MG63 (cell line): ENCODE data around the gene SSB. TPM values are rescaled to one million over a fixed set of nuclear protein-coding genes. Genes with fewer than 3 reads are reported as not detected.
"Not testable (repeated sequence)": the region's sequence is repeated elsewhere in the genome, so short reads cannot be mapped to it uniquely, and the experiment has no call there.

Experiments used
- DNase-seq: peaks from one replicate; pipeline ENCODE4 v3.0.0-alpha.2; 2020
- H3K27me3 ChIP-seq: fragments of 250-450 bp; sonication (Bioruptor Pico); 2 replicates; pipeline ENCODE4 v1.5.1; 2020; ENCODE audit warnings: mild to moderate bottlenecking, moderate library complexity
- H3K36me3 ChIP-seq: fragments of 250-450 bp; sonication (Bioruptor Pico); 2 replicates; pipeline ENCODE4 v1.5.1; 2020; ENCODE audit warnings: mild to moderate bottlenecking, moderate library complexity
- H3K4me3 ChIP-seq: fragments of 250-450 bp; sonication (Bioruptor Pico); 2 replicates; pipeline ENCODE4 v1.5.1; 2020; ENCODE audit warnings: mild to moderate bottlenecking, moderate library complexity
- H3K9me3 ChIP-seq: fragments of 250-450 bp; sonication (Bioruptor Pico); 2 replicates; pipeline ENCODE4 v1.5.1; 2020; ENCODE audit warnings: mild to moderate bottlenecking, moderate library complexity
- total RNA-seq: library from RNA; depleted of rRNA; stranded (reverse); fragments of >200 nt; shearing (Covaris generic); gene quantifications from 2 replicates; pipeline ENCODE4 v1.2.3, GENCODE V29; 2014; ENCODE audit warnings: low replicate concordance

The SSB gene
- total RNA-seq, 1 experiment from 2014 or later: 101 TPM

DNA sequence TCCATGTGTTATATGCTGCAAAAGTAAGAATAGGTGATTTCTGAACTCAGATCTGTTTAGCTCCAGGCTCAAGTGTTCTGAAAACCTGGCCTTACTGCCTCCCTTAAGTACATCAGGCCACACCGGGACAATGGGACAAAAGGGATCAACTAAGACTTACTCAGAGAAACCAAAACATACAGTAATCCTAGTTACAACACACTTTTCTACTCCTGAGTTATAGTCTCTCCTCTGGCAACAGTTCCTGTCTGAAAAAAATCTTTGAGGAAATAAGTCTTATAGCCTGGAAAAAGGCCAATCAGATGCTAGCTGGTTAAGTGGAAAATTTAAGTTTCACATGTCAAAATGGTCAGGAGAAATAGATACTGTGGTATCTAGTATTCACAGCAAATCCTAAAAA, 20.4 kb downstream of the SSB start:
- no peaks in the 10 kb centered on the region for H3K27me3 ChIP-seq
- H3K36me3 ChIP-seq: peaks cover 62% of the 10 kb centered on the region
- no peak for DNase-seq
- H3K9me3 ChIP-seq: peaks cover 8% of the 10 kb centered on the region
- H3K4me3 ChIP-seq: no peak overlapping the region

GRCh38 chr2:169820101-169820500, 21.4 kb downstream of the SSB start:
- not testable (repeated sequence) for H3K9me3 ChIP-seq, H3K4me3 ChIP-seq, H3K27me3 ChIP-seq
- peaks cover 55% of the 10 kb centered on the region for H3K36me3 ChIP-seq
- DNase-seq: peak; percentile 48

GRCh38 chr2:169822036-169822435, 23.4 kb downstream of the SSB start:
- Histone ChIP-seq H3K27me3 (no peaks in the 10 kb centered on the region), H3K4me3 (no peak overlapping the region)
- DNase-seq: no peak

DNA sequence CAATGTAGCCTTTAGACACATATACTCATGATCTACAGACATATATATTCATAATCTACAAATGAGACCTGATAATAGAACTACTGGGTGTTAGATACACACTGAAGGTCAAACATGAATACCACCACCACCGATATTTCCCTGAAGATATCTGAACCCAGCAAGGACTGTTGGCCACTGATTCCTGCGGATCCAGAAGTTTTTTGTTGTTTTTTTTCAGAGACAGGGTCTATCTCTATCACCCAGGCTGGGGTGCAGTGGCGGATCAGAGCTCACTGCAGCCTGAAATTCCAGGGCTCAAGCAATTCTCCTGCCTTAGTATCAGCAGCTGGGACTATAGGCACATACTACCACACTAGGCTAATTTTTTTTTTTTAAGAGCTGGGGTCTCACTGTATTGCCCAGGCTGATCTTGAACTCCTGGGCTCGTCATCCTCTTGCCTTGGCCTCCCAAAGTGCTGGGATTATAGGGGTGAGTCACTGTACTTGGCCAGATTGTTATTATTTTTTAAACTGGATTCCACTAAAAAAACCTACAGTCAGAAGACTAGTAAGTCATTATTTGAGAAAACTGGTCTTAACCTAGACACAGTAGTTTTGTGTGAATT, 24.2 kb downstream of the SSB start:
- H3K36me3 ChIP-seq: peaks cover 29% of the 10 kb centered on the region
- peaks cover 2% of the 10 kb centered on the region; the same call in 1 of the 2 replicates for H3K9me3 ChIP-seq
- H3K4me3 ChIP-seq: peak overlapping the region; percentile 73; the same call in 1 of the 2 replicates
- peak; percentile 16 for DNase-seq
- H3K27me3 ChIP-seq: no peaks in the 10 kb centered on the region

More at GRCh38 chr2:169822036-169822435, 23.4 kb downstream of the SSB start:
- Histone ChIP-seq H3K9me3 (peaks cover 4% of the 10 kb centered on the region; the same call in 1 of the 2 replicates), H3K36me3 (peaks cover 37% of the 10 kb centered on the region)

GRCh38 chr2:169823996-169824372, 25.3 kb downstream of the SSB start:
- no peak for DNase-seq
- no peaks in the 10 kb centered on the region for H3K9me3 ChIP-seq
- H3K4me3 ChIP-seq: peak overlapping the region; percentile 73
- peaks cover 18% of the 10 kb centered on the region for H3K36me3 ChIP-seq
- H3K27me3 ChIP-seq: no peaks in the 10 kb centered on the region

DNA sequence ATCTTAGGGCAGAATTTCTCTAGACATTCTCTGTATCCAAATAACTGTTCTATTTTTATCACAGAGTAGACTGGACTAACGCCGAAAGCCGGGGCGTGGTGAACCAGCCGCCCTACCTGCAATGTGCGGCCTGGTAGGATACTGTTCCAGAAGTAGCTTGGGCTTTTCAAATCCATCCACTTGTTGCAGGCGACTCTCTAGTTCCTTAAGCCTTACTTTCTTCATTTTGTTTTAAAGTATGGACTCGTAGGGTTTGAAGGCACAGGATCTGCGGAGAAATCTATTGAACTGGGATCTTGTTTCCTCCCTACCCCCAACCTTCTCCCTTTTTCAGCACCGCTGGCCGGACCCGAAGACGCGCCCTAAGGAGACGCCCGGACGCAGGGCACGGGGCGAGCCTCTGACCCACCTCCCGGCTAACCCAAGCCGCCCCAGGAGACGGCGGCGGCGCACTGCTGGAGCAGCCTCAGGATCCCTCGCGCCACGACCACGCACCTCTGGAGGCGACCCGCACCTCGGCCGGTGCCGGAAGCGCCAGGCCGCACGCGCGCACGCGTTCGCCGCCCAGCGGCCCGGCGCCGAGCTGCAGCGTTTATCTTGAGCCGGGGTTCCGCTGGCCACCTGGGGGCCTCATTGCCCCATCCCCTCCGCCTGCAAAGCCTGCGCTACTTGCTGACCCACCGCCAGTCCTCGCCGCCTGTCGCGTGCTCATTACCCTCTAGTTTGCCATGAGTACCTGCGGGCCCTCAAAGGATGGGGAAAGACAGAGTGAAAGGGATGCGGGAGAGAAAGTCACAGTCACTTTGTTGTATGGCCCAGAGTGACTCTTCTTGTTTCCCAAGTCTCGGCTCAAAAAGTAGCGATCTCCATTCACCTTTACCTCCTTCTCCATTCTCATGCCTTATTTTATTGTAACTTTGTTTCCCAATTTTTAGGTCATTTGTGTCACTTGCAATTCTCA, 26.0 kb downstream of the SSB start, which contains the start of gene METTL5:
METTL5 (minus strand) TSS at position 533 of the 961 bp plus-strand sequence; CDS start at position 225, 308 bp downstream.
- peak; percentile 82 for DNase-seq
- H3K4me3 ChIP-seq: peak within 1 kb of the TSS; percentile 73
- H3K9me3 ChIP-seq: no peaks in the 10 kb centered on the region
- peaks cover 14% of the 10 kb centered on the region for H3K36me3 ChIP-seq
- no peaks in the 10 kb centered on the region for H3K27me3 ChIP-seq

DNA sequence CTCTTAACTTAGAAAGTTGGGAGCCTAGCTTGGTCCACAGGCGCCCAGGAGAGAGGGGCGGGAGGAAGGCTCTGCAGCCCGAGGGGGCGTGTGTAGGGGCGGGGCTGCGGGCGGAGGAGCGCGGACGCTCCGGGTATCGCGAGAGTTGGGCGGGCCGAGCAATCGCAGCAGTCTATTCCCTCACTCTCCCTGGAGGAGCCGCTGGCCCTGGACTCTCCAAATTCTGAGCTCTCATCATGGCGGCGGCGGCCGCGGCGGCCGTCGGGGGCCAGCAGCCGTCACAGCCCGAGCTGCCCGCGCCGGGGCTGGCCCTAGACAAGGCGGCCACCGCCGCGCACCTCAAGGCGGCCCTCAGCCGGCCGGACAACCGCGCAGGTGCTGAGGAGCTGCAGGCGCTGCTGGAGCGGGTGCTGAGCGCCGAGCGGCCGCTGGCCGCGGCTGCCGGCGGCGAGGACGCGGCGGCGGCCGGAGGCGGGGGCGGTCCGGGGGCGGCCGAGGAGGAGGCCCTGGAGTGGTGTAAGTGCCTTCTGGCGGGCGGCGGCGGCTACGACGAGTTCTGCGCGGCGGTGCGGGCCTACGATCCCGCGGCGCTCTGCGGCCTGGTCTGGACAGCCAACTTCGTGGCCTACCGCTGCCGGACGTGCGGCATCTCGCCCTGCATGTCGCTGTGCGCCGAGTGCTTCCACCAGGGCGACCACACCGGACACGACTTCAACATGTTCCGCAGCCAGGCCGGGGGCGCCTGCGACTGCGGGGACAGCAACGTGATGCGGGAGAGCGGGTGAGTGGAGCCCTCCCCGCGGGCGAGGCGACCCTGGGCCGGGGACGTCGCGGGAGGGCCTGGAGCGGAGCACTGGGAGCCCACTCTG, 28.8 kb downstream of the SSB start, which contains the start of gene UBR3:
UBR3 (plus strand) TSS at position 183 of the 869 bp plus-strand sequence; CDS start at position 237, 54 bp downstream.
- Histone ChIP-seq H3K36me3 (peaks cover 21% of the 10 kb centered on the region), H3K9me3 (no peaks in the 10 kb centered on the region), H3K27me3 (no peaks in the 10 kb centered on the region), H3K4me3 (peak within 1 kb of the TSS; percentile 88)
- DNase-seq: peak; percentile 93

- Histone ChIP-seq H3K4me3 (peak overlapping the region; percentile 88), H3K36me3 (peaks cover 15% of the 10 kb centered on the region), H3K27me3 (no peaks in the 10 kb centered on the region), H3K9me3 (no peaks in the 10 kb centered on the region)
- DNase-seq: peak; percentile 39
Observed at GRCh38 chr2:169828141-169828811, 29.6 kb downstream of the SSB start.

GRCh38 chr2:169834401-169834800, 35.7 kb downstream of the SSB start:
- no peak overlapping the region for H3K4me3 ChIP-seq
- no peaks in the 10 kb centered on the region for H3K27me3 ChIP-seq
- peaks cover 15% of the 10 kb centered on the region; the same call in 1 of the 2 replicates for H3K36me3 ChIP-seq
- DNase-seq: no peak
- H3K9me3 ChIP-seq: no peaks in the 10 kb centered on the region

DNA sequence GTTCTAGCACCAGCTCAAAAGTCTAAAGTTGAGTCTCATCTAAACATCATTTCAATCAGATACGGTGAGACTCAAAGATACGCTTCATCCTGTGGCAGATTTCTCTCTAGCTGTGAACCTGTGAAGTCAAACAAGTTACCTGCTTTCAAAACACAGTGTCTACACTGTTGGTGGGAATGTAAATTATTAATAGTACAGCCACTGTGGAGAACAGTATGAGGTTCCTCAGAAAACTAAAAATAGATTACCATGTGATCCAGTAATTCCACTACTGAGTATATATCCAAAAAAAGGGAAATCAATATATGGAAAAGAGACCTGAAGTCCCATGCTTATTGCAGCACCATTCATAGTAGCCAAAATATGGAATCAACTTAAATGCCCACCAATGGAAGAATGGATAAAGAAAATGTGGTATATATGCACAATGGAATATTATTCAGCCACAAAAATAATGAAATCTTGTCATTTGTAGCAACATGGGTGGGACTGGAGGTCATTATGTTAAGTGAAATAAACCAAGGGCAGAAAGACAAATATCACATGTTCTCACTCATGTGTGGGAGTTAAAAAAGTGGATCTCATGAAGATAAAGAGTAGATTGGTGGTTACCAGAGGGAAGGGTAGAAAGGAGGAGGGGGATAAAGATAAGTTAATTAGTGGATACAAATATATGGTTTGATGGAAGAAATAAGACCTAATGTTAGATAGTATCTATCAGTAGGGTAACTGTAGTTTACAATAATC, 40.2 kb downstream of the SSB start:
- H3K4me3 ChIP-seq: no peak overlapping the region
- DNase-seq: no peak
- no peaks in the 10 kb centered on the region for H3K27me3 ChIP-seq
- H3K36me3 ChIP-seq: peaks cover 2% of the 10 kb centered on the region; the same call in 1 of the 2 replicates
- H3K9me3 ChIP-seq: no peaks in the 10 kb centered on the region

DNA sequence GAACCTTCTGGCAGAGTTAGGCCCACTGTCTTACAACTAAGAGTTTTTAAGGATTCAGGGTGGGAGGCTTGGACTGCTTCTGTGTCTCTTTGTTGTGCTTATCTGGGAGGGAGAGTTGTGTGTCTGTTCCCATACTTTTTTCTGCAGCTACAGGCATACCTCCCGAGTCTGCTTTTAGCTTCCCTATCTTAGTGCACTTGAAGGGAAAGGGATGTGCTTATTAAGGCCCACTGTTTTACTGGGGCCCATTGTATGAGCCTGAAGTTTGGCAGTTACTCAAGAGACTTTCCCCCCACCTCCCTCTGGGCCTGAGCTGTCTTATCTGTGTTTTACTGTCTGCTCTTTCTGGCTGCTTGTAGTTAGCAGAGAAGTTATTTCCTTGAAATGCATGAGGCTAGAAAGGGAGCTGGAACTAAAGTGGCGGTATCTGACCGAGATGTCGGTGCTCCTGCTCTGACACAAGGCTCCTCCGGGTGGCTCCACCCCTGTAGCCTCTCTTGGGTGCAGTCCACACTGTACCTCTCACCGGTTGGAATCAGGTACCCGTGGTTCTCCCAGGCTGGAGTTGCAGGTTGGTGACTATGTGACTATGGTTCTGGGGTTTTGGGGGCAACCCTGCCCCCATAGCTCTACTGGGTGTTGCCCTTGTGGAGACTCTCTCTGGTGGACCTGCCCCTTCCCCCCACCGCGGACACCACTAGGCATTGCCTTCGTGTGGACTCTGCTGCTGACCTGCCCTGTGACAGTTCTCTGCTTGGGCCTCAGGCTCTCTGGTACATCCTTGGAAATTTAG, 41.5 kb downstream of the SSB start:
- H3K36me3 ChIP-seq: peaks cover 2% of the 10 kb centered on the region; the same call in 1 of the 2 replicates
- no peaks in the 10 kb centered on the region for H3K9me3 ChIP-seq
- DNase-seq: no peak
- H3K27me3 ChIP-seq: no peaks in the 10 kb centered on the region
- H3K4me3 ChIP-seq: no peak overlapping the region

- peaks cover 3% of the 10 kb centered on the region; the same call in 1 of the 2 replicates for H3K36me3 ChIP-seq
Observed at GRCh38 chr2:169840747-169841142, 42.1 kb downstream of the SSB start.

GRCh38 chr2:169841625-169842024, 43.0 kb downstream of the SSB start:
- DNase-seq, H3K9me3 ChIP-seq, H3K4me3 ChIP-seq, H3K36me3 ChIP-seq, H3K27me3 ChIP-seq: not testable (repeated sequence)

More at GRCh38 chr2:169840747-169841142, 42.1 kb downstream of the SSB start:
- Histone ChIP-seq H3K9me3 (no peaks in the 10 kb centered on the region), H3K27me3 (no peaks in the 10 kb centered on the region), H3K4me3 (no peak overlapping the region)
- DNase-seq: no peak

DNA sequence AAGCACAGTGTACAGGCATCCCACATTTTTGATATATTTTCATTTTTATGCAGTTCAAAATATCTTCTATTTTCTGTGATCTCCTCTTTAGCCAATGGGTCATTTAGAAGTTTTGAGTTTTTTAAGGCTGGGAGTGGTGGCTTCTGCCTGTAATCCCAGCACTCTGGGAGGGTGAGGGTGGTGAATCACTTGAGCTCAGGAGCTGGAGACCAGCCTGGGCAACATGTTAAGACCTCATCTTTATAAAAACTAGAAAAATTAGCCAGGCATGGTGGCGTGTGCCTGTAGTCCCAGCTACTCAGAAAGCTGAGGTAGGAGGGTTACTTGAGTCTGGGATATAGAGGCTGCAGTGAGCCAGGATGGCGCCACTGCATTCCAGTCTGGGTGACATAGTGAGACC, 46.3 kb downstream of the SSB start:
- peaks cover 2% of the 10 kb centered on the region; the same call in 1 of the 2 replicates for H3K9me3 ChIP-seq
- peaks cover 16% of the 10 kb centered on the region for H3K36me3 ChIP-seq
- no peaks in the 10 kb centered on the region for H3K27me3 ChIP-seq
- no peak for DNase-seq
- no peak overlapping the region for H3K4me3 ChIP-seq
